Stimulated activated CD4-positive, alpha-beta T cell treated with anti-CD3 and anti-CD28 coated beads, Interleukin-1b, Interleukin-23, amount 100 ng/mL, for 48 hours (primary cell): ENCODE results near the gene AMBP.
"Not testable (repeated sequence)": the region's sequence is repeated elsewhere in the genome, so short reads cannot be mapped to it uniquely, and the experiment has no call there.

Experiments
- DNase-seq: peaks from one replicate; pipeline ENCODE4 v3.0.0-alpha.2; 2020

AMBP gene

GRCh38 chr9:114090798-114091197 is 12.7 kb upstream of the AMBP start:
- DNase-seq, result no peak

DNA sequence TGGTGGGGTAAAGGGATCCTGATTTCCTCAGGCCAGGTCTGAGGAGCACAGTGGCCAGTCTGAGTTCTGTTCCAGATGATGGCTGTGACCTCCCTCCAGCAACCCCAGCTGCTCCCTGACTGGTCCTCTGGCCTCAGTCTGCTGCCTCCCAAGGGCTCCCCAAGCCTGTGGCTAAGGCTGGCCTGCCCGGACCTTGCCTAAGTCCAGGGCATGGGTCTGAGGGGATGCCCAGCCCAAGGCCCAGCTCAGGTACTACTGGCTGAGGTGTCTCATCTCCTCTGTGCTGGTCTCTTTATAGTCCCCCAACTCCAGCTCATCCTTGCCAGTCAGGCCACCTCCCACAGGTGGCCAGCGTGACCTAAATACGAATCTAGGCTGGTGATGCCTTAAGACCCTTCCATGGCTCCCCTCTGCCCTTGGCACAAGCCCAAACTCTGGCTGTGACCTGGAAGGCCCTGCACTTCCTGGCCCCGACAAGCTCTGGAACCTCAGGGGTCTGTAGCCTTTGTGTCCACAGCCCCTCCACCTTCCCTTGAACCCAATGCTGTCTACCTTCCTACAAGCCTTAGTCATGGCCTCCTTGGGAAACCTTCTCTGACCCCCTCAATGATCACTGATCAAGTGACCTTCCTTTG is 11.2 kb upstream of the AMBP start:
- DNase-seq, result no peak

DNA sequence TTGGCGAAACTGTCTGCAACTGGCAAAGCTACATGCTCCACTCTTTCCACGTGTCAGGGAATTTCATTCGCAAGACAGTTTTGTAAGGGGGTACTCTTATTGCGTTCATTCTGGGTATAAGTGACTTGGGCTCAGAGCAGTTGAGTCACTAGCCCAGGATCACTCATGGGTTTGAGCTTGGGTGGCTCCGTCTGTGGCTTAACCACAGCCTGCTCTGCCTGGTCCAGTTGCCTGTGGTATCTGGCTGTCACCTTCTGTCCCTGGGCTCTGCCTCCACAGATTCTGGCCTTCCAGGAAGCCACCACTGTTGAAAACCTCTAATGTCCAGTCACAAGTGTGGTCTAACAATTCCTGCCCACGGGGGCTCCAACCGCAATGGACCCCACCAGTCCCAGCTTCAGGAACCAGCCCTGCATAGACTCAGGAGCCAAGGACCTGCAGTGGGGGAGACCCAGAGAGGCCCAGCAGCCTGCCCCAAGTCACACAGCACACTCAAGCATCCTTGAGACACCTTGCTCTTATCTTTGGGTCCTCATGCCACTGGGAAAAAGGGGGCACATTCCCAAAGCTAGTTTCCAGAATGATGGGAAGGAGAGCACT is 10.6 kb upstream of the AMBP start:
- no peak for DNase-seq

DNA sequence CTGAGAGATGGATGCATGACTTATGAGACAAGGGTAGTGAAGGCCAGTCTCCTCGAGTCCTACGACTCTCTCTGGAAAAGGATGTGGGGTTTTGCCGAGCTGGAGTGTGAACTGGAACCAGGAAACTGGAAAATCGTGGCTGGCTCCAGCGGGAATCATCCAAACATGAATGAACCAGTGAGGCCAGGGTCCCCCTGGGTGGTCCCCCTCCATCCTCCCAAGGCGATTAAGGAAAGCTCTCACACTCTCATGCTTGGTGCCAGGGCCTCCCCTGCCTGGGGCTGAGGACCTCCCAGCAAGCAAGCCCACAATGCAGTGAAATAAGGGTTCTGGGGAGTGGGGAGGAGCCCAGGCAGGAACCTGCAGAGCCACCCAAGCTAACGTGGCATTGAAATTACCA is 9.6 kb upstream of the AMBP start:
- DNase-seq, result no peak

- DNase-seq, result no peak
Observed at GRCh38 chr9:114086607-114087006, 8.5 kb upstream of the AMBP start.

DNA sequence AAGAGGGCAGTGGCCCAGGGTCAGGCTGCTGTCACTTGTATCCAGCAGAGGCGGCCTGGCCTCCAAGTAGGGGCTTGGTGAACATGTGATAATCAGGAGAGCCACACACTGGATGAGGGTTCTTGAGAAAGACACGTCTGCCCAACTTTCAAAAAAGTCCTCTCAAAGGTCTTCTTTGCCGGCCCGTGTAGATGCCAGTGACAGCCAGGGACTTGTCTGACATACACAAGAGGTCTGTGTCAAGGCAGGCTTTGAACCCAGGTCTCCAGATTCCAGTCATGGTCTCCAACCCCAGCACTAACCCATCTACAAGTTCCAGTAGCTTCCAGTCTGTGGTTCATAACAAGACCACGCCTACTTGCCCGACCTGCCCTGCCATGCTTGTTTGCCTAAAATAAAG is 7.9 kb upstream of the AMBP start:
- DNase-seq, result no peak

- no peak for DNase-seq
Observed at GRCh38 chr9:114085387-114085789, 7.3 kb upstream of the AMBP start.

DNA sequence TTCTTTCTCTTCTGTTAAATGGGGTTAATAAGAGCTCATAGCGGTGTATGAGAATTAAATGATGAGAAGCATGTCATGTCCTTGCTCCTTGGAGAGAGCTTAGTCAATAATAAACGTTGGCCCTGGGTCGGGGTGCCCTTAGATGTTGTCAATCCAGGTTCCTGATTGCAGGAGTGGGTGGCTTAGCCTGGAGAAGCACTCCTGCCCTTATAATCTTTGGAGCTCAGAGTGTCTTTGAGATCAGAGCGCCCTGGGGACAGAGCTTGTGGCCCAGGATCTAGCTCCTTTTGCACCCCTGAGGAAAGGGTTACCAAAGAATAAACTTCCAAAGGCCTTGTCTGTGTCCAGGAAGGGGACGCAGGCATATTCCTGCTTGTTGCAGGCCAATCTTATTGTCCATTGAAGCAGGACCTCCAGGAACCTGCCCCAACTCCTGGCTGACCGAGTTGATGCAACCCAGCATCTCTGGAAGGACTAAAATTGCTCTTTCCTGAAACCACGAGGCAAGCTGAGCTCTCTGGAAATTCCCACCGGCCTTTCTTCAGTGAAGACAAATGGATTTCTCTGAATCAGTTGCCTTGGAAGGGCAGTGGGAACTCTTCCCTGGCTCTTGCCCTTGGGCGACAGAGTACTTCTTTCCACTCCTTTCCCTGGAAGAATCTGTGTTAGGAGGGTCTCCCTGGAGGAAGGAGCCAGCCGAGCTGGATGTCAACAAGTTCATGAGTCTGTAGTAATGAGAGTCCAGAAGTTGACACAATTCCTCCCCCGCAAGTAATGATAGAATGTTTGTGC is 6.4 kb upstream of the AMBP start:
- no peak for DNase-seq

- DNase-seq, result no peak
Observed at GRCh38 chr9:114083666-114084065, 5.6 kb upstream of the AMBP start.

DNA sequence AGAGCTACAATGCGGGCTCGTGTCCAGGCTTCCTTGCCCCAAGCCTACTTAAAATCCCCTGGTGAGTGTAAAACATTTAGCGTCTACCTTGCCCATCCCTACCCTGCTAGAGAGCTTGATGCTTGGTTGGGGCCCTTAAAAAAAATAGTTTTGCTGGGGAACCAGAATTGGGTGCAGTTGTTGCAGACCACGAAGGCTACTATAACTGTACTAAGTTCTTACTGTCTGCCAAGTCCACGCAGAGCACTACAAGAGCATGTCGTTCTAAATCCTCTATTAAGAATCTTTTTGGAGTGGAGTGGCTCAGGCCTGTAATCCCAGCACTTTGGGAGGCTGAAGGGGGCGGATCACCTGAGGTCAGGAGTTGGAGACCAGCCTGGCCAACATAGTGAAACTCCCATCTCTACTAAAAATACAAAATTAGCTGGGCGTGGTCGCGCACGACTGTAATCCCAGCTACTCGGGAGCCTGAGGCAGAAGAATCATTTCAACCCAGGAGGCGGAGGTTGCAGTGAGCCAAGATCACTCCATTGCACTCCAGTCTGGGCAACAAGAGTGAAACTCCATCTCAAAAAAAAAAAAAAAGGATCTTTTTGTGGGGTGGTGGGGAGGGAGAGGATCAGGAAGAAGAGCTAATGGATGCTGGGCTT is 4.8 kb upstream of the AMBP start:
- DNase-seq, result not testable (repeated sequence)

- DNase-seq, result peak; percentile 82
Observed at GRCh38 chr9:114082017-114082762, 4.1 kb upstream of the AMBP start.

- no peak for DNase-seq
Observed at GRCh38 chr9:114081441-114082016, 3.4 kb upstream of the AMBP start.

GRCh38 chr9:114080773-114081440 is 2.8 kb upstream of the AMBP start:
- DNase-seq, result no peak

- DNase-seq, result no peak
Observed at GRCh38 chr9:114080195-114080772, 2.2 kb upstream of the AMBP start.

- no peak for DNase-seq
Observed at GRCh38 chr9:114078781-114079156, 669 bp upstream of the AMBP start.

- DNase-seq, result no peak
Observed at GRCh38 chr9:114077162-114077837, 800 bp downstream of the AMBP start.

DNA sequence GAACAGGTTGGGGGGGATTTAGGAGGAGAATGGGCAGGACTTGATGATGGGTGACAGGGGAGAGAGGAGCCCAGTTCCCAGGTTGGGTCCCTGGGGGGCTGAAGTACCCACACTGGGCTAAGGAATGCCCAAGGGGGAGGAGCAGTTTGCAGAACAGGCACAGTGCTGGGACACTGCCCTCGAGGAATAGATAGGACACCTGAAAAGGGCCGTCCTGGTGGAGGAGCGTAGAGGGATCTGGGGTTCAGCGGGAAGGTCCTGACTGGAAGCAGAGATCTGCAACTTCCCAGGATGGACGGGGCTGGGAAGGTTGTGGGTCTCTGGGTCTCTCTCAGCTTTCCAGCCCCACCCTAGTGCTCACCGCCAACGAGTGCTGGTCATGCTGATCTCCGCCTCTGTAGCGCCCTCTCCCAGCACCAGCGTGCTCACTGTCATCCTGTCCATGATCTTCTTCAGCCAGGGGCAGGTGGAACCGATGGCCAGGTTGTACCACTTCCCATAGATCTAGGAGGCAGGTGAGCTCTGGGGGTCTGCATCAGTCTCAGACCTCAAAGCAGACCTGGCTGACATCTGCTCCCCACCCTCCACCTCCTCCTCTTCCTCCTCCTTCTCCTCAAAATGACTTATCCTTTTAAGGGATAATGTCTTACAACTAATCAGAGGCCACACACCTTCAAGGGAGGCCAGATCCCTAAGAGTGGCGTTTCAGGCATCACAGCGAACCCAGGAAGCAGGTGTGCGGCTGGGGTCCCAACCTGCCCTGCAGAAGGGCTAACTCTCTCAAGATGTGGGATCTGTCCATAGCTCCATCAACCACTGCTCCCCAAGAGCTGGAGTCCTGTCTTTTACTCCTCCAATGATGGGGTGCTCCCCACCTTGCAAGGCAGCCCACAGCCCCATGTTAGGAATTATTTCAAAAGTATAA is 1.6 kb downstream of the AMBP start:
- DNase-seq, result no peak

- DNase-seq, result no peak
Observed at GRCh38 chr9:114075602-114076001, 2.5 kb downstream of the AMBP start.

DNA sequence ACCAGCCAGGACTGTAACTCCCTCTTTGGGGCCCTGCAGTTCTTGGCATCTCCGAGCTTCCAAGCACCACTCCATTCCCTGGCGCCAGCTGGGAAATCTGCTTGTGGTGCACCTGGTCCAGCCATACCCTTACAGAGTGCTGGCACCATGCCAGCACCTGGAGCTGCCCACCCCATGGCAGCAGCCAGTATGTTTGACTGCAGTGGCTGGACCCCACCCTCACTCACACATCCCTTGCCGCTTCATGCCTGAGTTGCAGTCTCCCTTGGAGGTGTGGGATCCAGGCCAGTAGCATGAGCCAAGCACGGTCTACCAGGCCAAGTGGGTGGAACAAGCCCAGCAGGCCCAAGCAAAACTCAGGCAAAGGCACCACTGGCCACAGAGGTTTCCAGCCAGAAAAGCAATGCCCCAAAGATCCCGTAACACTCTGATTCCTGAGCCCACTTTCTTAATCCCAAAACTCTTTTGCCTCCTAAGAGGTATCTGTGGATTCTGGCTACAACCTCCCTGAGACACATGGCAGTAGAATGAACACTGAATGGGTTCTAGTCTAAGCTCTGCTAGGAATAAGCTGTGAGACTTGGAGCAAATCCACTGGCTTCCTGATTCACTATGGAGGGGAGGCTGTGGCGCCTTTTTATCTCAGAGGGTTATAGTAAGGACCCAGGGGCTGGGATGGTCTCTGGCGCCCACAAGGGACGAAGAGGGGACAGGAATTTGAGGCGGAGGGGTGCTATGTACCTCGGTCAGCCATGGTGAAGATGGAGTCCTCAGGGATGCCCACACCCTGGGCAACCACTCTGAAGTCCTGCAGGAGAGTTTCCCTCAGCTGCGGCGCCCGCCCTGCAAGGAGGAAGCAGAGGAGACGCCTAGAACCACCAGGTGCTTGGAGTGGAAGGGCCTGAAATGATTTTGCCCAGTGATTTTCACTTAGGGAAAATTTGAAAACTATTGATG is 5.6 kb downstream of the AMBP start:
- no peak for DNase-seq
